RPMI8226 (cell line): ENCODE measurements around the gene STRADB.
"Not testable (repeated sequence)": the region's sequence is repeated elsewhere in the genome, so short reads cannot be mapped to it uniquely, and the experiment has no call there.

Source experiments
- DNase-seq: peaks from one replicate; pipeline ENCODE4 v3.0.0-alpha.2; 2015

STRADB gene, protein sequence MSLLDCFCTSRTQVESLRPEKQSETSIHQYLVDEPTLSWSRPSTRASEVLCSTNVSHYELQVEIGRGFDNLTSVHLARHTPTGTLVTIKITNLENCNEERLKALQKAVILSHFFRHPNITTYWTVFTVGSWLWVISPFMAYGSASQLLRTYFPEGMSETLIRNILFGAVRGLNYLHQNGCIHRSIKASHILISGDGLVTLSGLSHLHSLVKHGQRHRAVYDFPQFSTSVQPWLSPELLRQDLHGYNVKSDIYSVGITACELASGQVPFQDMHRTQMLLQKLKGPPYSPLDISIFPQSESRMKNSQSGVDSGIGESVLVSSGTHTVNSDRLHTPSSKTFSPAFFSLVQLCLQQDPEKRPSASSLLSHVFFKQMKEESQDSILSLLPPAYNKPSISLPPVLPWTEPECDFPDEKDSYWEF

GRCh38 chr2:201451292-201452057, at the start of gene STRADB, which contains the start of gene TRAK2:
TSS of gene STRADB (plus strand) at chr2:201451740. CDS start at chr2:201454841, 3,101 bp downstream.
TSS of gene TRAK2 (minus strand) at chr2:201451458. CDS start at chr2:201420507, 30,951 bp downstream.
- DNase-seq: peak; percentile 95

- DNase-seq: no peak
These were observed 49.7 kb upstream of the STRADB start for GRCh38 chr2:201401815-201402214.

GRCh38 chr2:201402651-201403562, 48.6 kb upstream of the STRADB start:
- no peak for DNase-seq

DNA sequence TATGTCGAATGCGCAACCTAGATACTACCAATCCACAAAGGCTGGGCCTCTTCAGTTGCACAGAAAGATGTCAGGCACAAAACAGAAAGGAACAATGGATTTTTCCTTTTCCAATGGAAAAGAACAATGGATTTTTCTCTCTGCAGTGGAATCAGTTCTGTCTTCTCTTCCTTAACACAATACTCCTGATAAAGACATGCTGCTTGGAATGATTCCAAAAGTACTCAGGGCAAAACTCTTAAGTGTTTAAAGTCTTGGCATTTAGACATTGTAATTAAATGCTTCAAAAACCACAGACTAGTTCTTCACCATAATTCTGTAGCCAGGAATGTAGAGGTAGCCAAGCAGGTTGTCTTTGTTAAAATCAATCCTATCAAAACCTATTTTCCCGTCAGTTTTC, 47.7 kb upstream of the STRADB start:
- no peak for DNase-seq

DNA sequence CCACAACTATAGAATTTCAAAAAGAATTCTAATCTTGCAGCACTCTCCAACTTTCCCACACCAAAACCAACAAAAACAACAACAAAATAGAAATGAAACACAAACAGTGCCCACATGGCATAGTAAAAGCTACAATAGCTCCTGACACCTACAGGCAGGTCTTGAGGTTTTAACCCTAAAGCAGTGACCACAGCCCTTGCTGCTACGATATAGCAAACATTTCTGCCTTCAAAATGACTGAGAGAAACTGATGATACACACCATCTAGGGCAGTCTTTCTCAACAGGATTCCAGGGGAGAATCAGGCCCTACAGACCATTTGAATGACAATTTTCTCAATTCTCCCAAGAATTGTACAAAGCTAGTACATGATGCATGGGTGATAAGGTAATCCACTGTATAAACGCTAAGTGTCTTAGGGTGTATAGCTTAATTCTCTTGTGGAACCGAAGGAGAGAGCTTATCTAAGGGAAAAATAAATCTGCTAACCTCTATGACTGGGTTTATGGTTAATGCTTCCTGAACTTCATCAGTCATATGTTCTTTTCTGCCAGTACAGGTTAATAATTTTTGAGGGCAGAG, 46.8 kb upstream of the STRADB start:
- DNase-seq: no peak

DNA sequence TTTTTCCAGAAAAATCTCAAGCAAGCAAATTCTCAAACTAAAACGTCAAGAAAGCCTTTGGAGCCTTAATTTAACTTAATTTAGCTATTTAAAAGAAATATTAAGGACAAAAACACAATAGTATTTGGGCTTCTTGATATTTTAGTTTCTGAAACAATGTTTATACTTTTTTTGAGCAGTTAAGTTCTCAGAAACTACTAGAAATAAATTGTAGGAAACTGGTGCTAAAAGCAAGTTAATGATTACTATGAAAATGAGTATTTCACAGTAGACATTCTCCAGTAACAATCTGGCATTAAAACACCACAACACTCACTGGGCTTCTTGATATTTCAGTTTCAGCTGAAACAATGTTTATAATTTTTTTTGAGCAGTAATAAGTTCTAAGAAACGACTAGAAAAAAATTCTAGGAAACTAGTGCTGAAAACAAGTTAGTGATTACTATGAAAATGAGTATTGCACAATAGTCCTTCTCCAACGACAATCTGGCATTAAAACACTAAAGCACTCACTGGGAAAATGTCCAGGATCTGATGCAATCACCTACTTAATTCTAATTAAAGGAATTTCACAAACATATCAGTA, 45.4 kb upstream of the STRADB start:
- DNase-seq: no peak

- no peak for DNase-seq
These were observed 44.3 kb upstream of the STRADB start for GRCh38 chr2:201407265-201407664.

- DNase-seq: no peak
These were observed 42.6 kb upstream of the STRADB start for GRCh38 chr2:201408931-201409330.

DNA sequence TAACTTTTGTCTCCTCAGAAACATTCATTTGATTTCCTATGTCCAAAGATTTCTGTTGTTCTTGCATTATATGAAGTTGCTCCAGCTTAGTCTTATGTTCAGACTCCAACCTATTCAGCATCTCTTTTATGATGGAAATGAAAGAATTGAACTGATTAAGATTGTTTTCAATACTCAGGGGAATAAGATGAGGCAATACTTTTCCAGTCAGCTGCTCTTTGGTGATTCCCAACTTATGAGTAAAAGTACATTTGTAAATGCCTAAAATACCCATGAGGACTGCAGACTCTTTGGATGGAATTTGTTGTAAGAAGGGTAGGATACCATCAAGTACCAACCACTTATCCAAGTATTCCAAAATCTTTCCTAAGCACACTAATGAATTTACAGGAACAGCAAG, 40.1 kb upstream of the STRADB start:
- DNase-seq: no peak

DNA sequence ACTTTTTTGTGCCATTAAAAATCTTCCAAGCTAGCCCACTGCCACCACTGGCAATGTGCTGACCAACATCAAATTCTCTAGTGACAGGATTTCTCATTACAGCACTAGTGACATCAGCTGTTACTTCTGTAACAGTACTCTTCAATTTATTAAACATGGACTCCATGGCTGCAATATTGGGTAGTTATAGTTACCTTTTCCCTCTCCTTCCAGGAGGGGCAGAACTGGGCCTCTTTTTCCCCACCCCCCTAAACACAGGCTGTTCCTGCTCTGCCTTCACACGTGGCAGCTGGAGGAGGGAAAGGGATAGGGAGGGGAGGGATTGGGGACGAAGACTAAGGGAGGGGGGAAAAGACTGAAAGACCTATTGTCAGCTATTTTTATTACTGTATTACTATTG, 38.4 kb upstream of the STRADB start:
- no peak for DNase-seq

GRCh38 chr2:201413552-201413951, 38.0 kb upstream of the STRADB start:
- no peak for DNase-seq

- DNase-seq: no peak
These were observed 37.2 kb upstream of the STRADB start for GRCh38 chr2:201414099-201415023.

DNA sequence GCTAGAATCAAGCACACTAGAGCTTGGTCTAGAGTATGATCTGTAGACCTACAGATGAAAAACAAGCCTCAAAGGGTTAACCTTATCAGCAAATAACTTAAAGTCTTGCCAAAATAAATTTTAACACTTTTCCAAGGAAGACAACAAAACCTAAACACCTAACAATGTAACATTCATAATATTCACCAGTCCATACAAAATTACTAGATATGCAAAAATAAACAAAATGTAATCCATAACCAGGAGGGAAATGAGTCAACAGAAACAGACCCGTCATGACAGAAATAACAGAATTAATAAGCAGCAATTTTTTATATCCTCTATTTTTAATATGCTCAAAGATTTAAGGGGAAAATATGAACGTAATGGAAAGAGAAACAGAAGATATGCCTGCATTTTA, 36.4 kb upstream of the STRADB start:
- DNase-seq: no peak

- no peak for DNase-seq
These were observed 32.4 kb upstream of the STRADB start for GRCh38 chr2:201419057-201419635.

DNA sequence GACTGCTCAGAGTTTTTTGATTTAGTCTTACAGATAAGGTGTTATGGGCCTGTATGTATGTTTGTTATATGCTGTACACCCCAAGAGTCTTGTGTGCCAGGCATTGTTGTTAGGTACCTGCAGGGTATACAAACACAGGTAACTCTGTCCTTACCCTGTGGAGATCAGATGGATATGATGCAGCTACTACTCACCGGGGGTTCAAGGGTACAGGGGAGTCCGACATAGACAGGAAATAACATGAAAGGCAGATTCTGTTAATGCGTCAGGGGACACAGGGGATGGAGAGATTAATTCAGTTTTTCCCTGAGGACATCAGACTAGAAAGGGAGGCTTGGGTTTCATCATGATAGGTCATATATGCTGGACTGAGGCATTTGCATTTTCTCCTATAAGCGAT, 31.6 kb upstream of the STRADB start:
- DNase-seq: no peak

DNA sequence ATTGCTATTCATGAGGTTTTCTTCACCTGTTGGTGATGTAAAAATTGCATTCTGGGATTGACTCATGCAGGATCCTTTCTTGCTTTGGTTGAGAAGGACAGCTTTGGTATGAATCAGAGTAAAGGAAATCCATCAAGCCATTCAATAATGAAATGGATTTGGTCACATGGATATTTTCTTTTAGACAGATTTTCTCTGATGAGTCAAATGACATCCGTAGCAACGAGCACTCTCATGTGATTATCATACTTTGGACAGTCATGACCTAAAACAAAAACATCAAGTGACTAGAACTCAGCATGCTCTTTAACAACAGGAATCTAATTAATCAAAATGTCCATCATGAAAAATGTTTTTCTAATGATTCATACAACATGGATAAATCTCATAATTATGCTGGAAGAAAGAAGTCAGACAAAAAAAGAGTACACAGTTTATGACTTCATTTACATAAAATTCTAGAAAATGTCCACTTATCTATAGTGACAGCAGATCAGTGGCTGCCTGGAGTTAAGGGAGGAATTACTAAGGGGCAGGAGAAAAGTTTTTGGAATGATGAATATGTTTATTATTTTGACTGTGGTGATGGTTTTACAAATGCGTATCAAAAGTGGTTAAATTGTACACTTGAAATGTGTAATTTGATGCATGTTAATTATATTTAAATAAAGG, 31.0 kb upstream of the STRADB start:
- no peak for DNase-seq

DNA sequence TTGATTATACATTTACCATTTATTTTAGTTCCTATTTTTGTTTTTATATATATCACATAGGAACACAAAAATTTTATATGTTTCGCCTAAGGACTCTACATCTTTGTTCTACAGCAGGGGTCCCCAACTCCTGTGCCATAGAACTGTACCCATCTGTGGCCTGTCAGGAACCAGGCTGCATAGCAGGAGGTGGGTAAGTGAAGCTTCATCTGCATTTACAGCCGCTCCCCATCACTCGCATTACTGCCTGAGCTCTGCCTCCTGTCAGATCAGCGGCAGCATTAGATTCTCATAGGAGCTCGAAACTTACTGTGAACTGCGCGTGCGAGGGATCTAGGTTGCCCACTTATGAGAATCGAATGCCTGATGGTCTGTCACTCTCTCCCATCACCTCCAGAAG, 25.6 kb upstream of the STRADB start:
- DNase-seq: no peak

- not testable (repeated sequence) for DNase-seq
These were observed 23.2 kb upstream of the STRADB start for GRCh38 chr2:201428366-201428765.

DNA sequence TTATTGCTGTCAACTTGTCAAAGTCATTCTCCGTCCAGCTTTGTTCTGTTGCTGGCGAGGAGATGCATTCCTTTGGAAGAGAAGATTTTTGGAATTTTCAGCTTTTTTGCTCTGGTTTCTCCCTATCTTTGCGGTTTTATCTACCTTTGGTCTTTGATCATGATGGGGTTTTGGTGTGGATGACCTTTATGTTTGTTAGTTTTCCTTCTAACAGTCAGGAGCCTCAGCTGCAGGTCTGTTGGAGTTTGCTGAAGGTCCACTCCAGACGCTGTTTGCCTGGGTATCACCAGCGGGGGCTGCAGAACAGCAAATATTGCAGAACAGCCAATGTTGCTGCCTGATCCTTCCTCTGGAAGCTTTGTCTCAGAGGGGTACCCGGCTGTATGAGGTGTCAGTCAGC, 21.7 kb upstream of the STRADB start:
- not testable (repeated sequence) for DNase-seq

DNA sequence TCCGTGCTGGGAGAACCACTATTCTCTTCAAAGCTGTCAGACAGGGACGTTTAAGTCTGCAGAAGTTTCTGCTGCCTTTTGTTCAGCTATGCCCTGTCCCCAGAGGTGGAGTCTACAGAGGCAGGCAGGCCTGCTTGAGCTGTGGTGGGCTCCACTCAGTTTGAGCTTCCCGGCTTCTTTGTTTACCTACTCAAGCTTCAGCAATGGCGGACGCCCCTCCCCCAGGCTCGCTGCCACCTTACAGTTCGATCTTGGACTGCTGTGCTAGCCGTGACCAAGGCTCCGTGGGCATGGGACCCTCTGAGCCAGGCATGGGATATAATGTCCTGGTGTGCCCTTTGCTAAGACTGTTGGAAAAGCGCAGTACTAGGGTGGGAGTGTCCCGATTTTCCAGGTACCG, 21.2 kb upstream of the STRADB start:
- not testable (repeated sequence) for DNase-seq
